MG63 (cell line): ENCODE results near the gene FDPS. TPM values are rescaled to one million over a fixed set of nuclear protein-coding genes. Genes with fewer than 3 reads are reported as not detected.

Experiments used
- DNase-seq: peaks from one replicate; pipeline ENCODE4 v3.0.0-alpha.2; 2020
- H3K27me3 ChIP-seq: fragments of 250-450 bp; sonication (Bioruptor Pico); 2 replicates; pipeline ENCODE4 v1.5.1; 2020; ENCODE audit warnings: mild to moderate bottlenecking, moderate library complexity
- H3K36me3 ChIP-seq: fragments of 250-450 bp; sonication (Bioruptor Pico); 2 replicates; pipeline ENCODE4 v1.5.1; 2020; ENCODE audit warnings: mild to moderate bottlenecking, moderate library complexity
- H3K4me3 ChIP-seq: fragments of 250-450 bp; sonication (Bioruptor Pico); 2 replicates; pipeline ENCODE4 v1.5.1; 2020; ENCODE audit warnings: mild to moderate bottlenecking, moderate library complexity
- H3K9me3 ChIP-seq: fragments of 250-450 bp; sonication (Bioruptor Pico); 2 replicates; pipeline ENCODE4 v1.5.1; 2020; ENCODE audit warnings: mild to moderate bottlenecking, moderate library complexity
- total RNA-seq: library from RNA; depleted of rRNA; stranded (reverse); fragments of >200 nt; shearing (Covaris generic); gene quantifications from 2 replicates; pipeline ENCODE4 v1.2.3, GENCODE V29; 2014; ENCODE audit warnings: low replicate concordance; rRNA removed

FDPS gene
- 267 and 286 TPM in 2 replicates for total RNA-seq

DNA sequence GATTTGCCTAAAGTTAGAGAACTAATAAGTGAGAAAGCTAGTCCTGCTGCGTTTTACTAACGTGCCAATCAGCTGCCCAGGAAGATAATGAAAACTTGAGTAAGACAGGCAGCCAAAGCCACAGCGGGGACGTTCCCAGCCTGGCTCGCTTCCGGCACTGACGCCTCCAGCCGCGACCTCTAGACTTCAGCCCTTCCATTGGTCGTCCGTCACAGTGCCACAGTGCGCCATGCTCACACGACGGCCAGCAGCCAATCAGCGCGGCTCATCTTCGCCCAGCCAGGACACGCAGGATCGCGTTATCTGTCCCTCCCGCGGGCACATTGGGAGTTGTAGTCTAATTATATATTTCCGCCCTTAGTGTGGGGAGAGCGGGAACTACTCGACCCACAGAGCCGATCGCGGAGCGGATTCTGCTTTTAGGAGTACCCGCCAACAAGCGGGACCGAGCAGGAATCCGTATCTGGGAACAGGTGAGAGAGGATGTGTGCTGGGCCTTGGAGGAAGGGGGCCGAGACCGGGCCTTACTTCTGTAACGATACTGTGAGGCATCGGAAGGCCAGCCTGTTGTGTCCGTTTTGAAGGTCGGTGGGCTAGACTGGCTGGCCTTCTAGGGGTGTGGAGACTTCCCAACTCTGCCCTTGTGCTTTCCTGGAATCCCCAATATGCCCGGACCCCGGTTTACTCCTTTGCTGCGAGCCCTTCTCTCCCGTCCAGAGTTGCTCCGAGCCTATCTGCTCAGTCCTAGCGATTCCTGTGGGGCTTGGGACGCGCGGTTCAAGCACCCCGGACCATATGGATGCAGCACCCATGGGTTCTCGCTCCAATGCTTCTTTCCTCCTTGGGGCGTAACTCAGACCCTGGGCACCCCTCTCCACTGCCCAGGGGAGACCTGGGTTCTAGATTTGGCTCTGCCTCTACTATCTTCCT is at the start of gene FDPS:
Gene FDPS (plus strand): TSS at position 374 of the 930 bp plus-strand sequence. CDS start 924 bp downstream, outside the sequence.
- peak within 1 kb of the TSS; percentile 81 for H3K4me3 ChIP-seq
- DNase-seq: peak; percentile 100
- no peaks in the 10 kb centered on the region for H3K27me3 ChIP-seq
- peaks cover 30% of the 10 kb centered on the region for H3K36me3 ChIP-seq
- no peaks in the 10 kb centered on the region for H3K9me3 ChIP-seq

DNA sequence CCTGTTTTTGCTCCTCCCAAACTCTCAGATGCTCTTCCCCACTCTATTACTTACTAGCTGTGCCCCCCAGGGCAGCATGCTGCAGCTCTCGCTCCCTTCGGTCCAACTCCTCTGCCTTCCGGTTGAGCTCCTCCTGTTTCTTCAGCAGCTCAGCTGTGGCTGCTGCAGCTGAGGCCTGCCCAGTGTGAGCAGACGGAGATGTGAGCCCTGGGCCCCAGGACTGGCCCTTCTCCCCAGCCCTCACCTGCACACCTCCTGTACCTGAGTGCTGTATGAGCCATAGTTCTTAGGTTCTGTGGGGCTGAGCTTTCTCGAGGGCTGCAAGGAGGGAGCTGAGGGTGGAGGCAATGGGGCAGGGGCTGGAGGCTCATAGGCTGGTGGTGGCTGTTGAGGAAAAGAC is 48.4 kb upstream of the FDPS start:
- Histone ChIP-seq H3K27me3 (no peaks in the 10 kb centered on the region), H3K9me3 (no peaks in the 10 kb centered on the region), H3K4me3 (no peak overlapping the region), H3K36me3 (peaks cover 70% of the 10 kb centered on the region)
- no peak for DNase-seq

DNA sequence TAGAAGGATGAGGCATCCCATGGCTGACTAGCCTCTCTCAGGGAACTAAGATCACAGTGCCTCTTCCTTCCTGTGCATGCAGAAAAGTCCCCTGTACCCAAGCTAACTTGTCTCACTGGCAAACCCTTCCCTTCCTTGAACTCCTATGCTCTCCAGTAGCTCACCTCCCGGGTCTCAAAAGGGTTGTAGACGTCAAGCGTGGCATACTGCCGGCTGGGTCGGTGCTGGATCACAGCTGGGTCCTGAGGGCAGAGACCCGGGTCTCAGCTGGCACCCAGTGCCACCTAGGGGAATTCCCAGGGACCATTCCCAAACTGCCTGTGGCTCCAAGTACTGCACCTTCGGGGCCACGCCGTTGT is 47.2 kb upstream of the FDPS start:
- H3K4me3 ChIP-seq: peak overlapping the region; percentile 90
- no peaks in the 10 kb centered on the region for H3K27me3 ChIP-seq
- H3K36me3 ChIP-seq: peaks cover 73% of the 10 kb centered on the region
- DNase-seq: no peak
- H3K9me3 ChIP-seq: no peaks in the 10 kb centered on the region

DNA sequence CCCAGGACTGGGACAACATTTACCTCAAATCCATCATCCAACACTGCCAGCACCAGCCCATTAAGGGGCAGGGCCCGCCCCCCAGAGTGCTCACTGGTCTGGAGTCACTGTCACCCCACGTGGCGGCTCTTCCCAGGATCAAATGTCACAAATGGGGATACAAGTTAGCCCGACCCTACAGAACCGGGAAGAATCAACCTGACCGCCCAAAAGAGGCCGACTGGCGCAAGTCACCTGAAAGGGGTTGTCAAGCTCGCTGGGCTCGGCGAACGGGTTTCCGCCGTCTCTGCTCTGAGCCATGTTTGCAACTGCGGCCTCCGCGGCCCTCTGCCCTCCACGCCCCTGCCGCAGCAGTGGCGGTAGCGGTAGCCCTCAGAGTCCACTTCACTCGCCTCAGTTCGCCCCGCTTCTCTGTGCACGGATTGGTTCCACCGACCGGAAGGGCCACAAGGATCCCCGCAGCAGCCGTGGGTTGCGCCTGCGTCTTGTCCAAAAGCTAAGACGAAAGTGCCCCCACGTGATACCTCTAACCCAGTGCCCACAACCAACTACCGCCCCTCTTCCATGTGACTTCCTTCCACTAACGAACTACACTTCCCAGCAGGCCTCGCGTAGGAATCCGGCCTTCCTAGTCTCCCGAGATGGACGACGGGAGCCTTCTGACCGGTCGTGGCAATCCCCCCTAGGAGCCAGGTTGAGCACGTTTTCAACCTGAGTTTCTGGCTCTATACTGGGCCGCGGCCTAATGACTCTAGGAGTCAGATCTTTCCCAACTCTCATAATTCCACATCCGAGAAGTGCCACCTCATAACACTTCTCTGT is 46.6 kb upstream of the FDPS start, which contains the start of gene SCAMP3:
Gene SCAMP3 (minus strand): TSS at position 509 of the 822 bp plus-strand sequence. CDS start 209 bp downstream, at position 300.
- peaks cover 73% of the 10 kb centered on the region for H3K36me3 ChIP-seq
- H3K27me3 ChIP-seq: no peaks in the 10 kb centered on the region
- peak within 1 kb of the TSS; percentile 90 for H3K4me3 ChIP-seq
- peak; percentile 99 for DNase-seq
- no peaks in the 10 kb centered on the region for H3K9me3 ChIP-seq

DNA sequence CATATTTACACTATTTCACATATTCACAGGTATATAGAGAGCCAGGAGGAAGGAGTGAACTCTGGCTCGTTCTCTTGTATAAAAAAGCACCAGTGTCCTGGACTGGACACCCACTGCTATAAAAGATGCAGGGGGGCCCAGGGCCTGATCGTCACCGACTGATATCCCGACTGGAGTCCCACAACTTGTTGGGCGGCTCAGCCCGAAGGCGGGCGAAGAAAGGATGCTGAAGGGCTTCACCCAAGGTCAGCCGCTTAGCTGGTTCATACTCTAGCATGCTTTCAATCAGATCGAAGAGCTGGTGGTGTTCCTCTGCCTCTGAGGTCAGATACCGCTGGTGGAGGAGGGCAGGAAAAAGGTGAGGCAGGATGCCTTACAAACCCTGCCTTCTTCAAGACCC is 45.6 kb upstream of the FDPS start:
- H3K4me3 ChIP-seq: no peak overlapping the region
- H3K36me3 ChIP-seq: peaks cover 79% of the 10 kb centered on the region
- H3K27me3 ChIP-seq: no peaks in the 10 kb centered on the region
- DNase-seq: no peak
- no peaks in the 10 kb centered on the region for H3K9me3 ChIP-seq

DNA sequence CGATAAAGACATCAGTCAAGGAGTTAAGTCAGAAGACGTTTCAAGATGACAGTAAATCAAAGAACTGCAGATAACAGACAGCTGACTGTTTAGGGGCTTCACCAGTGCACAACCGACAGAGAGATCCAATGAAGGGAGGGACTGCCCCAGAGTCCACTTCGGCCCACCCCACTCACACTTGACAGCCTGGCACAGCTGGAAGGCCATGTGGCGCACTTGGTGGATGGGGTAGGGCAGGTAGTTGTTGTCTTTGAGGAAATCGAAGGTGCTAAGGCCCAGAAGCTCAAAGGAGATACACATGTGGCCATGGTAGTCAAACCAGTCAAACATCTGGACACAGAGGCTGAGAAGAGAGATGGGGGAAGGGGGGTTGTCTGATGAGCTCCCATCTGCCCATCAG is 42.1 kb upstream of the FDPS start:
- peaks cover 90% of the 10 kb centered on the region for H3K36me3 ChIP-seq
- H3K4me3 ChIP-seq: no peak overlapping the region
- H3K27me3 ChIP-seq: no peaks in the 10 kb centered on the region
- no peak for DNase-seq
- no peaks in the 10 kb centered on the region for H3K9me3 ChIP-seq

DNA sequence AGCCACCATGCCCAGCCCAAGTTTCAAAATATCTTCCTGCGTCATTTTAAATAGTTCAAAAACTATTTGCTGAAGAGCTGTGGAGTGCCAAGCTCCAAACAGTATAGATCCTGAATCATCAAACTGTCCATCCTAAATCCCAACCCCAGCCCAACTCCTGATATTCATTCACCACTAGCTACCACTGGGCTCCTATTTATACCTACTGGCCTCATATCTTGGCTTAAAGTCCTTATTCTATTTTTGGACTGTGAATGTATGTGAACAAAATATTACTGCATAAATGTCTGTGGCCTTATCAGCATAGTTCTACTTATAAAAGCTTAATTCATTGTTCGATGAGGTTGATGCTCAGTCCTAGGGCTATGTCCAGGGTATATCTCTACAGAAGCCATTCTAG is 41.3 kb upstream of the FDPS start:
- H3K36me3 ChIP-seq: peaks cover 98% of the 10 kb centered on the region

DNA sequence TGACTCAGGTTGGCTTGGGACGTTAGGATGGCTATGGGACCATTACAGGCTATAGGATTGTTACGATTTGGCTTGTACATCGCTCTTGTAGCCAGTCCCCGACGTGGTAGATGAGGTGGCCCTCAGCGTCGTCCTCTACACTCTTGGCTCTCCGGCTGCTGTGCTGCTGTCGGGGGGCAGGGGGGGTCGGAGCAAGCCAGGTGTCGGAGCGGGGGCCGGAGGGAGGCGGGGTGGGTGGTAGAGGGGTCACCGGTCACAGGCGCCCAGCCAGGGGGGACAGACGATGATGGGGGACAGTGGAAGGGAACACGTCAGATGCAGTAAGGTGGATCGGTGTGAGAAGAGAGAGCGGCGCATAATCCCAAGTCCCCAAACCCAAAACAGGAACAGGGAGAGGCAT is 40.0 kb upstream of the FDPS start:
- Histone ChIP-seq H3K9me3 (no peaks in the 10 kb centered on the region), H3K4me3 (no peak overlapping the region), H3K36me3 (peaks cover 86% of the 10 kb centered on the region), H3K27me3 (no peaks in the 10 kb centered on the region)
- DNase-seq: no peak

More for the DNA sequence above, 41.3 kb upstream of the FDPS start:
- no peak for DNase-seq
- no peaks in the 10 kb centered on the region for H3K27me3 ChIP-seq
- no peak overlapping the region for H3K4me3 ChIP-seq
- no peaks in the 10 kb centered on the region for H3K9me3 ChIP-seq

DNA sequence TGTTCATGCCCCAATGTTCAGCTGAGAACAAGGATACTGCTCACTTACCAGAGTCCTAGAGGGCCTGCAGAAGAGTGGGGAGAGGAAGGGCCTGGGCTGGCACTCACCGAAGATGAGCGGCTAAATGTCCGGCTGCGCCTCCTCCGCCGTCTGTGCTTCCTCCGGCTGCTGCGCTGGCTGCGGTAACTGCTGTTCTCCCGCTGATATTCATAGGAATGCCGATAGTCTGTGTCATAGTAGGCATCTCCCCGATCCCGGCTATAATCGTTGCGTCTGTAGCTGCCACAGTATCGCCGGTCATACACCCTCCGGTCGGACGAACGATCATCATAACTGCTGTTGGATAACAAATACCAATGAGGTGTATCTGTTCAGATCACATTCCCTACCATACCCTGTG is 39.3 kb upstream of the FDPS start:
- H3K36me3 ChIP-seq: peaks cover 79% of the 10 kb centered on the region
- no peaks in the 10 kb centered on the region for H3K27me3 ChIP-seq
- no peak overlapping the region for H3K4me3 ChIP-seq
- DNase-seq: no peak
- no peaks in the 10 kb centered on the region for H3K9me3 ChIP-seq

DNA sequence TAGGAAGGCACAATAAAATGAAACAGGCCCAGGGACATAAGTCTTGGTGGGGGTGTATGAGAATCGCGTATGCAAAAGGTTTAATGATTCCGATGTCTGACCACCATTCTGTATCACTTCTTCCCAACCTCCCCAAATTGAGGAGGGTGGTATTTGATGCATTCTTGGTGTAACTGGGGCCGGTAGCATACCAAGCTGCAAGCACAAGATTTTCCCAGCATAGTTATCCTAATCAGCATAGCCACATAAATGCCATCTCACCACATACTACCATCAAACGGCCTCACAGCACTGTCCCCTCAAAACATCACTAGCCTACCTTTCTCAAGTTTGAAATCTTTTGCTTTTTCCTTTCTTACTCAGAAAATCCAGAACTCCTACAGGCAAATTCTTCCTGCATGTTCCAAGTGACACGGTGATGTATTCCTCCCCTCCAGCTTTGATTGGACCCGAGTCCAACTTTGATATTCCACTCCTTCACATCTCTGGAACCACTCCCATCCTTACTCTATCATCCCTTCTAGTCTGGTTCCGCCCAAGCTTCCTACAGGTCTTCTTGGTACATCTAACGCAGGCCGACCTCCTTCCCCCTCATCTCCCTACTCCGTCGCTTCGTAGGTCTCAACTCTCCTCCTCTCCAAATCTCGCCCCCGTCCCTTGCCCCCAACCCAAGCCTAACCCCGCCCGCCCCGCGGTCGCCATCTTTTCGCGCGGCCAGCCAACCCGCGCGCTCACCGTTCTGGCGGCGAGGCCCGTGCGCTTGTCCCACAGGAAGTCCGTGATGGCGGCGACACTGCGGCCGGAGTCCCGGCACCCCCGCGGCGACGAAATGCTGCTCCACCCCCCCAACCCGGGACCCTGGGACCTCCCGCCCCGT is 36.0 kb upstream of the FDPS start:
- Histone ChIP-seq H3K36me3 (peaks cover 47% of the 10 kb centered on the region), H3K27me3 (no peaks in the 10 kb centered on the region), H3K4me3 (peak overlapping the region; percentile 77), H3K9me3 (no peaks in the 10 kb centered on the region)
- no peak for DNase-seq

DNA sequence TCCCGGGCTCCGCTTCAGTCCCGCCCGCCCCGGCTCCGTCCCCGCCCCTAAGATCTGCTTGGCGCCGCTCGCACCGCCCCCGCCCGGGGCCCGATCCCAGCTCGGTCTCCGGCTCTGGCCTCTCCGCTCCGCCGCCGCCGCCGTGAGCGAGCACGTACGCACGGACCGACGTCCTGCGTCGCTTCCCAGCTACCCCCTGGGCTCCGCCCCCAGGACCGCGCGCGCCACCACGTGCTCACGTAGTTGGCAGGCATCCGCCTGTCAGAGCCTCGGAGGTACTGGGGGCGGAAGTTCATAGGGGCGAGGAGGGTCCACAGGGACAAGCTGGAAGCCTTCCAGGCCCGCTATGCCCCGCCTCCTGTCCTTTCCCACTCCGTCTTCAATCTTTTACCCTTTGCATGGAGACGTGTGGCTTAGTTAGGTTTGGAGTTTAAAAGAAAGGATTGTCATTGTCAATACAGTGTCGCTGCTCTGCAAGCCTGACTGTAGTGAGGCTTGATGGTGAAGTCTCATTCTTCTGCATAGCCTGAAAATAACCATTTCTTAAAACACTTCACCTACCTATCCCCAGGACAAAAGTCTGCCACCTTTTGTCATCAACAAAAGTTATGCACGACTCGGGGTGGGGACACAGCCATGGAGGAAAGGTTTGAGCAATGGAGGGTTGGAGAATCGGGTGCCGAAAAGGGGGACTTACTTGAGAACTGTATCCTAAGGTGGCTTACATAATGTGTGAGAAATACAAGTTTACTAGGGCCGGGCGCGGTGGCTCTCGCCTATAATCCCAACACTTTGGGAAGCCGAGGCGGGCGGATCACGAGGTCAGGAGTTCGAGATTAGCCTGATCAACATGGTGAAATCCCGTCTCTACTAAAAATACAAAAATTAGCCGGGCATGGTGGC is 35.1 kb upstream of the FDPS start, which contains the start of gene CLK2:
Gene CLK2 (minus strand): TSS at position 162 of the 903 bp plus-strand sequence. CDS start 2,527 bp downstream, outside the sequence.
- Histone ChIP-seq H3K4me3 (peak within 1 kb of the TSS; percentile 77), H3K36me3 (peaks cover 38% of the 10 kb centered on the region)

DNA sequence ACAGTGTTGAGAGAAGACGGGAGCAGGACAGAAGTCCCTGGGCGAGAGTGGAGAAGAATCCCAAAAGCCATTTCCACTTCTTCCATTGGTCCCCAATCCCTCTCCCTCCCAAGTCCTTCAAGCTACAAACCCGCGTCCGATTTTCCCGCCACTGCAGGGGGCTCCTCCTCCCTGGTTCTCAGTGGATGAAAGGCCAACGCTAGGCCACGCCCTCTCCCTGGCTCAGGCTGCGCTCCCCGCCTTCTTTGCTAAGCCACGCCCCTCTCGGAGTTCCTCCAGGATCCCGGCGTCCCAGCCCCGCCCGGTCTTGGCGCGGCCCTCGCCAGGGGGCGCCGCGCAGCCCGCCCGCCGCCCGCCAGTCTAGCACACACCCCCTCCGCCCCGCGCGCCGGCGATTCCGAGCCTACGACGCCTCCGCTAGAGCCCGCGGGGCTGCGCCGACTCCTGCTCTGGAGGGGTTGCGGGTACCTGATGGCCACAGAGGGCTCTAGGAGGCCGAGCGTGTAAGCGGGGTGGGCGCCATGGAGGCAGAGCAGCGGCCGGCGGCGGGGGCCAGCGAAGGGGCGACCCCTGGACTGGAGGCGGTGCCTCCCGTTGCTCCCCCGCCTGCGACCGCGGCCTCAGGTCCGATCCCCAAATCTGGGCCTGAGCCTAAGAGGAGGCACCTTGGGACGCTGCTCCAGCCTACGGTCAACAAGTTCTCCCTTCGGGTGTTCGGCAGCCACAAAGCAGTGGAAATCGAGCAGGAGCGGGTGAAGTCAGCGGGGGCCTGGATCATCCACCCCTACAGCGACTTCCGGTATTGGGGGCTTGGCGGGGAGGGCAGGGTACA is 31.4 kb upstream of the FDPS start, which contains the start of gene HCN3:
Gene HCN3 (plus strand): TSS at position 394 of the 832 bp plus-strand sequence. CDS start 128 bp downstream, at position 522.
- H3K36me3 ChIP-seq: peaks cover 1% of the 10 kb centered on the region

More for the DNA sequence above, 35.1 kb upstream of the FDPS start, which contains the start of gene CLK2:
- peak; percentile 97 for DNase-seq
- H3K9me3 ChIP-seq: no peaks in the 10 kb centered on the region
- no peaks in the 10 kb centered on the region for H3K27me3 ChIP-seq

DNA sequence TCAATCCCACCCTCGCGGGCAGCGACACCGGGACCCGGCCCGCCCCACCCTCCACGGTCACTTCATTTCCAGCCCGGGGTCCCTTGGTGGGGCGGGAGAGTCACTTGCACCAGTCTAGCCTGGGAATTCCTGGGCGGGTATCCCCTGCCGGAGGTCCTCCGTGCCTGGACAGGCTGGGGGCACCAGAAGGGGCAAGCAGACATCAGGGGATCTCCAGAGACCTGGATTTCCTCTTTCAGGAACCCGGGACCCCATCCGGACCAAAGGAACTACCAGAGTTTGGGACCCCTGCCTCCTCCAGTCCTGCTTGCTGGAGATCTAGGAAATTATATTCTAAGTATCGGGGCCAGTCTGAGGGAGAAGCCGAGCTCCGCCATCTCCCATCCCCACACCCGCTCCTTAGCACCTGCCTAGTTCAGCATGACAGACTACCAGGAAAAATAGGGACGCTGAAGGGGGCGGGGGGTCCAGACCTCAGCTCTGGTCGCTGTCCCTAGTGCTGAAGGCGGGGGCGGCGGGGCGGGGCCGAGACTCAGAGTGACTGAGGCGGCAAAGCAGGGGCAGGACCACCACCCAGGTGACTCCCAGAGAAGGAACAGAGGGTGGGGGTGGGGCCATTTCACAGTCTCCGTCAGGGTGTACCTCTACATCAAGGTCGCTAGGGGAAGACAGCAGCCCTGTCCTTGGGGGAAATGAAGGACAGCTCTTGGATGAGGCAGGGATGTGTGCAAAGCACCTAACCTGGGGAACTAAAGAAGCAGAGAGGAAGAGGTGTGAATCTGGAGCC is 30.6 kb upstream of the FDPS start:
- H3K36me3 ChIP-seq: no peaks in the 10 kb centered on the region
- no peaks in the 10 kb centered on the region for H3K27me3 ChIP-seq
- peak; percentile 50 for DNase-seq
- no peaks in the 10 kb centered on the region for H3K9me3 ChIP-seq
- H3K4me3 ChIP-seq: peak overlapping the region; percentile 66

More for the DNA sequence above, 31.4 kb upstream of the FDPS start, which contains the start of gene HCN3:
- peak; percentile 92 for DNase-seq
- no peaks in the 10 kb centered on the region for H3K9me3 ChIP-seq
- no peaks in the 10 kb centered on the region for H3K27me3 ChIP-seq
- peak within 1 kb of the TSS; percentile 66 for H3K4me3 ChIP-seq
